Right ventricle myocardium superior (tissue), 1 donor: ENCODE measurements around the gene RAB31. TPM values are rescaled to one million over a fixed set of nuclear protein-coding genes. Genes with fewer than 3 reads are reported as not detected.

Experiments
- ATAC-seq: fragments of 200-7000 bp; cut with Tn5 transposase; one replicate; pipeline ENCODE4 v1.9.1; 2020; ENCODE audit warnings: mild to moderate bottlenecking; ENCODE audit not compliant: poor library complexity
- DNase-seq: peaks from one replicate; pipeline ENCODE4 v3.0.0-alpha.2; 2020
- intact Hi-C: fragments of 100-400 bp; cut with DNase I; formaldehyde crosslinking; loops from one replicate; pipeline ENCODE4 v1.11.2; 2022
- total RNA-seq: library from RNA; stranded (reverse); fragmentation: NEBNext Ultra II Directional; extraction: Animal tissue kit (Norgen Biotek cat#: 25700); gene quantifications from one replicate; pipeline ENCODE4 v1.2.1, GENCODE V29; 2021
- donor health status: DM: no; HTN: yes; CAD: no; lungs with severe emphysema.

The RAB31 gene
- total RNA-seq, 1 donor from 2014 or later: 12.1 TPM

DNA sequence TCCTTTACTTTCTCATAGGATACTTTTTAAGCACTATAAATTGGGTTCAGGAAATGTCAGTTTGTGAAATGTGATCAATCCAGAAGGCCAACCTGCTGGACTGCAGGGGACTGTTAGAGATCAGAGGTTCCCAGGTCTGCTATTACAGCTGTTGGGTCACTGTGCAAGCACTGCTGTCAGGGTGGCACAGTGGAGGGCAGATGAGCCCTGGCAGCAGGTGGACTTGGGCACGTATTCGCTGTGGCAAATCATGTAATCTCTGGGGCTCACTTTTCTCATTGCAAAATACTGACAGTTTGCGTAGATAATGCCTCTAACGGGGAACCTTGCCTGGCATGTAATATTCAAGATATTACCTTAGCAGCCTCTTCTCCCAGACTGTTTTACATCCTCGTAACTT, 18.1 kb downstream of the RAB31 start:
- intact Hi-C loops: no loop called here
- DNase-seq: no peak
- ATAC-seq: no peak

DNA sequence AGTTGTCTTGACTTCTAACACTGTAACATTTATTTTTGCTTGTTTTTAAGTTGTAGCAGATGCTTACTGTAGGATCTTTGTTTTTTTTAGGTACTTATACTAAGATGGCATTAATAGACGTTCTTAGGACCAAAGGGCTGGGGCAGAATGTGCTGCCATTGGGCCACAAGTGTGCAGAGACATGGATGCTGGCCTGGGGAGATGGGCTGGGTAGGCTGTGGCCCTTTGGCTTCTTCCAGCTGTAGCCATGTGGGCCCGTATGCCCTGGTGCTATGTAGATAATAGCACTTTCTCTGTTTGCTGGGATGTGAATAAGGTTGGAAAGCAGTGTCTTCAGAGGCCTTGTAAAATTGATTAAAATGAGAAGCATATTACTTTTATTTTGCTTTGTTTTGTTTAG, 18.8 kb downstream of the RAB31 start:
- ATAC-seq (no peak), DNase-seq (no peak)
- intact Hi-C loops: no loop called here

DNA sequence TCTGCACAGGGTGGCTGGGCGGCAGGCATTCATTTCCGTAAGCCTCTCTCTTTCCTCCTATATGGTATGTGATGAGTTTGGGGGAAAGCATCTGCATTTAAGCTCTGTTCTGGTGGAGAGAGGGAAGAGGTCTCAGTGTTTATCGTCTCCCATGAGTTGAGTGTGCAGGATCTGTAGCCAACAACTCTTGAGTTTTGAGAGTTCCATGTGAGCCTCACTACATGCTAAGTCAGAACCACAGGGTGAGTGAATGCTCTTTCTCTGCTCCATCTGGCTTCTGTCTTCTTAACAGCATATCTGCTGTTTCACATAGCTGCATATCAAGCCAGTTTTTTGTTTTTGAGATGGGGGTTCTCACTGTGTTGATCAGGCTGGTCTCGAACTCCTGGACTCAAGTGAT, 22.7 kb downstream of the RAB31 start:
- intact Hi-C loops: no loop called here
- DNase-seq: no peak
- no peak for ATAC-seq

- DNase-seq (no peak), ATAC-seq (no peak)
- intact Hi-C loops: no loop called here
These were observed 23.3 kb downstream of the RAB31 start for GRCh38 chr18:9731380-9731779.

- ATAC-seq (no peak), DNase-seq (no peak)
- intact Hi-C loops: no loop called here
These were observed 23.9 kb downstream of the RAB31 start for GRCh38 chr18:9732031-9732430.

GRCh38 chr18:9734189-9734588, 26.1 kb downstream of the RAB31 start:
- no peak for DNase-seq
- intact Hi-C loops: no loop called here
- ATAC-seq: no peak

- DNase-seq (no peak), ATAC-seq (no peak)
- intact Hi-C loops: no loop called here
These were observed 27.1 kb downstream of the RAB31 start for GRCh38 chr18:9735238-9735637.

GRCh38 chr18:9735879-9736278, 27.8 kb downstream of the RAB31 start:
- ATAC-seq (no peak), DNase-seq (no peak)
- intact Hi-C loops: no loop called here

DNA sequence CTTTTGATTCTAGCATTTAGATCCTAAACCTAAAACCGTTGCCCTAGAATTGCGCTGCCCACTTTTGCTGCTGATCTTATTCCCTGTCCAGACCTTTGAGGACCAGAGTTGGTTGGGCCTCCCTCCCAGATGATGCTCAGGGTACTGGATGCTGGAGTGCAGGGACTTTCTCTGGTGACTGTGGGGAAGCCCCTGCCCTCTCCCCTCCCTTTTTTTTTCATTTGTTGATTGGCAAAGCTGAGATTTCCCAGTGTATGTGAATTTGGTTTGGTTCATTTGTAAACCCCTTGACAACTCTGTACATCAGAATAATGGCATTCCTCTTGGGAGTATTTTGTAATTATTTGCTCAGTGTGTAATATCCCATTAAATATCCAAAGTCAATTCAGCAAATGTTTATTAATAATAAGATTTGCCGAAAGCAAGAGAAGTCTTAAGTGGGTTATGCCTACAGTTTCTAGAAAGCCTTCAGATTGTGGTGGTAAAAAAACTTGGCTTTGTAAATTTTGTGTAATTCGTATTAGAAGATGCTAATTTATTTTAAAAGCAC, 28.3 kb downstream of the RAB31 start:
- no peak for ATAC-seq
- intact Hi-C loops: no loop called here
- DNase-seq: no peak

DNA sequence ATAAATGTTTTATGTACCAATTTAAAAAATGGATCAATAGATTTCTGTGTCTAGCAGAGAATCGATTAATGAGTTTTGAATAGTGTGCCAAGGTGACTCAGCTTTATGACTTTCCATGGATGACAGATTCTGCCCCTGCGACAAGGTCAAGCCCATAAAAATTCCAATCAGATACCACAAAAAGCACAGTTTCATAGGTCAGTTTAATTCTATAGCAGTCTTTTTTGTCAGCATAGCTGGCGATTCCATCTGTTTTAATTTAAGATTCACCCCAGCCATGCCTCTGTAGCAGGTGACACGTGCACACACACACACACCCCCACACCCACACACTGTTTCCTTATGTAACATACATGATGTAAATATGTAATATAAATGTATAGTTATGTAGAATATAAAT, 28.9 kb downstream of the RAB31 start:
- intact Hi-C loops: no loop called here
- DNase-seq (no peak), ATAC-seq (no peak)

DNA sequence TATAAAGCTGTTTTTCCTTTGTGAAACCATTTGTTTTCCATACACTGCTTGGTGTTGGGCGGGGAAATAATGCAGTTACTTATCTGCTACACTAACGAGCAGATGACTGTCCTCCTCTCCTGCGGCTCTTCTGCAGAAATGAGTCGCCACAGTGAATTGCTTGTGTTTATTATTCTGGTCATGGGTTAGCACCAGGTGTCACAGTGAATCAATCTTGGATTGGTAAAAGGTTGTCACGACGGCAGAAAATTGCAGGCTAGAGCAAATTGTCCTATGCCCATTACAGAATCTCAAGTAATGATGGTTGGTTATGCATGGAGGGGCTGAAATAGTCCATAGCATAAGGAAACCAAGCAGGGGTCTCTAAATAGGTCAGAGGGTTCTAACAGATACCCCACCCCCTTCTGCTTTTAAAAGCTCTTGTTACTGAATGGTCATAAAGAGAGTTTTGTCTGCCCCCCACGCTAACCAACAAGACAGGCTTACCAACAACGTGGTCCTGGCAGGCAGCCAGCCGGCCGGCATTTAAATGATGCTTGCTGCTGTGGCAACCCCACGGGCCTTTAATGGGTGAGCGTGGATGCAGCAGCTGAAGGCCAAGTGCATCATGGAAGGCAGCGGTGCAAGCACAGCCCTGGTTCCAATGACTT, 29.5 kb downstream of the RAB31 start:
- no peak for DNase-seq
- intact Hi-C loops: no loop called here
- no peak for ATAC-seq

DNA sequence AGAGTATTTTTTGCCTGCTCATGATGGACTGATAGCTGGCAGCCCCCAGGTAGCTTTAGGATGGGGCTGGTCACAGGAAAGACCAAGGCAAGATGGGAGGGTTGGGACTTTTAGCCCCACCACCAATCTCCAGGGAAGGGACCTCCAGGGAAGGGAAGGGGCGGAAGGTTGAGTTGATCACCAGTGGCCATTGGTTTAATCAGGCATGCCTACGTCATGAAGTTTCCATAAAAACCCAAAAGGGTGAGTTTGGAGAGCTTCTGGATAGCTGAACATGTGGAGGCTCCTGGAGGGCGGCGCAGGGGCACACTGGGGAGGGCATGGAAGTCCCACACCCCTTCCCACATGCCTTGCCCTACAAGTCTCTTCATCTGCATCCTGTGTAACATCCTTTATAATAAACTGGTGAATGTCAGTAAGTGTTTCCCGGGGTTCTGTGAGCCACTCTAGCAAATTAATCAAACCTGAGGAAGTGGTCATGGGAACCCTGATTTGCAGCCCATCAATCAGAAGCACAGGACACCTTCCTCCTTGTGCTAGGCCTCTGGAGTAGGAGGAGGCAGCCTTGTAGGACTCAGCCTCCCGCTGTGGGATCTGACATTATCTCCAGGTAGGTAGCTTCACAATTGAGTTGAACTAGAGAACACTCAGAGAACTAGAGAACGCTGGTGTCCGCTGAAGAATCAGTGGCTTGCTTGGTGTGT, 30.3 kb downstream of the RAB31 start:
- ATAC-seq: no peak
- DNase-seq: no peak
- intact Hi-C loops: no loop called here

DNA sequence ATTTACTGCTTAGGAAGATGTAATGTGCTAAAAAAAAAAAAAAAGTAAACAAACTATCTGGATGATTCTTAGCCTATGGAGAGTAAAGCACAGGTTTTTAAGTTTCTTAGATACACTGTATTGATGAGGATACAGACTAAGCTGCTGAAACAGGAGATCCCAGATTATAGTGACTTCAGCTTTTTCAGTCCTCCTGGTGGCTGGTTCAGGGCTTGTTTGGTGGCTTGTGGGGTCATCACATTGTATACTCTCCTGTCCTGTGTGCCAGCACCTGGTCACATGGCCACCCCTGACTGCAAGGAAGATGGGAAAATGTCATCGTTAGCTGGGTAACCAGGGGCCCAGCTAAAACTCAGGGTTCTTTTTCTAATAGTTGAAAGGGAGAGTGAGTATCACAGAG, 31.4 kb downstream of the RAB31 start:
- intact Hi-C loops: no loop called here
- DNase-seq: no peak
- no peak for ATAC-seq

GRCh38 chr18:9740071-9740470, 32.0 kb downstream of the RAB31 start:
- intact Hi-C loops: no loop called here
- DNase-seq (no peak), ATAC-seq (no peak)

DNA sequence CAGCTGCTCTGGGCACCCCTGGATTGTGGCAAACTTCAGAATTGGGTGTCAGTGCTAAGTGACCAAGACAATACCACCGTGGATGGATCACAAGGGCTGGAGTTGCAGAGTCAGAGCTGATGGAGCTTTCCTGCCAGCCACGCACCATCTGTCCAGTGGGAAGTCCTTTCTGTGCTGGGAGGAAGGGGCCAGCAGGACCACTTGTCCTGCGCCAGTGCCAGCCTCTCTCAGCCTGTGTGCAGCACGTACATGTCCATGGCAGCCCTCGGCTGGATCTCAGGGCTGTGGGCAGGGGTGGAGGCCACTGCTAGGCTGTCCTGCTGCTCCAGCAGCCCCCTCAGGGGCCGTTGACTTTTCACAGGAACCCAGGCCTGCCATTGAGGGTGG, 33.3 kb downstream of the RAB31 start:
- DNase-seq (no peak), ATAC-seq (no peak)
- intact Hi-C loops: no loop called here

DNA sequence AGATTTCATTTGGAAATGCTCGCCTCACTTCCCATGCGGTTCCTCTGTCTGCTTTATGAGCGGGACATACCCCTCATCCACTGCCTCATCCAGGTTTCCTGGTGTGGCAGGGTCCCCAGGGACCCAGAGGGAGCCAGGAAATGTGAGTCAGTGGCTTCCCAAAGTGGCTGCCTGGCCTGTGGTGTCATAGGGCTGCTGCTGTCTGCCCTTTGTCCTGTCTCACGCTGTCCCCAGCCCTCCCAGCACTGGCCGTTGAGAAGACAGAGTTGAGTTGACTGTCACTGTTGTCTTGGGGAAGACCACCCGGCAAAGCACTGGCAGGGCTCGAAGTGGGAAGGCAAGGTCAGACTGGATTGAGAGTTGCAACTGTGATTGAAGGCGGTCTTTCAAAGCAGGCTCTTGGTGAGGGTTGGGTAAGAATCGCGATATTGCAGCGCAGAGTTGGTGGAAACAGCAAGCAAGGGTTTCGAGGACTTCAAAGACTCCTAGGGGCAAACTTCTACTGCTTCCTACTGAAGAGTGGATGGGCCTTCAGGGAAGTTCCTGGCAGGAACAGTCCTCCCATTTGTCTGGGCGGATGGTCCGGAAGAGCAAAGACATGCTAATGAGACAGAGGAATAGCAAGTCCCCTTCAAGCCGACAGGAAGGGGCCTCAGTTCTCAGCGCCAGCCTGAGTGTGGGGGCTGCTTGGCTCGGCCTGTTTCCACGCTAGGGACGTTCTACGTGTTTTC, 33.9 kb downstream of the RAB31 start:
- peak; percentile 45 for ATAC-seq
- DNase-seq: no peak
- intact Hi-C loops: no loop called here

DNA sequence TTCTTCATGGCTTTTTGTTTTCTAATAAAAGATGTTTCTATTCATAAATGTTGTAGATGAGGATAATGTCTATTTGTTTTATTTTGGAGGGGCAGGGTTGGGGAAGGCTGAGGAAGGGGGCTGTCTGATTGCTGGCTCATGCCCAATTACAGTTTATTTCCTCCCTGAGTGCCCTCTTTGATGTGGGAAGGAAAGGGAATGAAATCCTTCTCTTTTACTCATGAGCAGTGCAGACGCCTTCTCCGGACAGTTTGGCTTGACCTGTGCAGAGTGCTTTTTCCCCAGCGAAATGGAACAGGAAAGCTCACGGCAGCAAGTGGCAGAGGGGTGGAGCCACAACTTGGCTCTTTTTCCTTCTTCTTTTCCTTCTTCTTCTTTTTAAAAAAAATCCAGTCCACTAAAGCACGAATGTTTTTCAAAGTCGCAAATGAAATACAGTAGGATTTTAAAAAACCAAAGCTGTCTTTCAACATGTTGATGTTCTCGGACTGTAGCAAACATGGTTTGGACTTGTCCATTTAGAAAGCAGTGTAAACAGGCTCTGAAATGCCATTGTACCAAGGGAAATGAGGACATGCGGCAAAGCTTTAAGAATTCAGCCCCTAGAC, 34.5 kb downstream of the RAB31 start:
- ATAC-seq: peak; percentile 74
- DNase-seq: no peak
- intact Hi-C loops: no loop called here

- intact Hi-C loops: no loop called here
- no peak for DNase-seq
- ATAC-seq: no peak
These were observed 35.3 kb downstream of the RAB31 start for GRCh38 chr18:9743200-9744016.

DNA sequence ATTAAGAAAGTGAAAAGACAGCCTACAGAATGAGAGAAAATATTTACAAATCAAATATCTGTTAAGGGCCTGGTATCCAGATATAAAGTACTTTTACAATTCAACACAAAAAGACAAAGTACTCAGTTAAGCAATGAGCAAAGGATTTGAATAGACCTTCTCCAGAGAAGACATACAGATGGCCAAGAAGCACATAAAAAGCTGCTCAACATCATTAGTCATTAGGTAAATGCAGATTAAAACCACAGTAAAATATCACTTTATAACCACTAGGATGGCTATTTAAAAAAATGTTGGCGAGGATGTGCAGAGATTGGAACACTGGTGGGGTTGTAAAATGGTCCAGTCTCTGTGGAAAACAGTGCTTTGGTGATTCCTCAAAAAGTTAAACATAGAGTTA, 38.9 kb downstream of the RAB31 start:
- no peak for DNase-seq
- ATAC-seq: no peak
- intact Hi-C loops: no loop called here
